Kidney capillary endothelial cell (primary cell): ENCODE results near the gene FUT7.

Source experiments
- DNase-seq: peaks from one replicate; pipeline ENCODE4 v3.0.0-alpha.2; 2018; ENCODE audit warnings: low spot score

FUT7 gene, protein sequence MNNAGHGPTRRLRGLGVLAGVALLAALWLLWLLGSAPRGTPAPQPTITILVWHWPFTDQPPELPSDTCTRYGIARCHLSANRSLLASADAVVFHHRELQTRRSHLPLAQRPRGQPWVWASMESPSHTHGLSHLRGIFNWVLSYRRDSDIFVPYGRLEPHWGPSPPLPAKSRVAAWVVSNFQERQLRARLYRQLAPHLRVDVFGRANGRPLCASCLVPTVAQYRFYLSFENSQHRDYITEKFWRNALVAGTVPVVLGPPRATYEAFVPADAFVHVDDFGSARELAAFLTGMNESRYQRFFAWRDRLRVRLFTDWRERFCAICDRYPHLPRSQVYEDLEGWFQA

DNA sequence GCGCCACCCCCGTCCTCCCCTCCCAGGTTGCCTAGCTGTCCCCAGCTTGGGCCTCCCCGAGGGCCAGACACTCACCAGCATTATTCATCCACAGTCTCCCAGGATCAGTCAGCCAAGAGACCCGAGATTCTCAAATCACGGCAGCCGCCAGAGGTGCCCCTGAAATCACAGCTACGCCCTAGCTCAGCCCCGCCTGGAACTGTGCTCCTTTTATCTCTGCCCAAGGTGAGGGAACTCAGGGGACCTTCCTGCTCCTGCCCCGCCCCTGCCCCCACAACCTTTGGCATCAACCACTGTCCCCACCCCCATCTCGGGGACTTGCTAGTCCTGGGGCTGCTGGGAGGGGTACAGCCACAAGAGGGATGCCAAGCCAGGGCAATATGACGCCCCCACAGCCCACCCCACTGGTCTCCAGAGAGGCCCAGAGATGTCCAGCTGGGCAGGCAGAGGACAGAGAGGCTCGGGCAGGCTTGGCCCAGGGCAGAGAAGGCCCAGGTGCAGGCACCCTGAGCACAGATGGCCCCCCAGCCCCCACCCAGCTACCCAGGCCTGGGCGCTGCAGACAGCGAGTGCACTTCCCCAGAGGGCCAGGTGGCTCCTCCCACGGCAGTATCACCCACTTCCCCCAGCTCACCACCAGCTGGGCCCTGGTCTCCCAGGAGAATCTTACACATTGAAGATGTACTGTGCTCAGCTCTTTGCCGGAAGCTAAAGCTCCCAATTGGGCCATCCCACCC is at the start of gene FUT7:
FUT7 (minus strand) TSS at position 185 of the 737 bp plus-strand sequence; CDS start at position 88, 97 bp downstream.
- no peak for DNase-seq

DNA sequence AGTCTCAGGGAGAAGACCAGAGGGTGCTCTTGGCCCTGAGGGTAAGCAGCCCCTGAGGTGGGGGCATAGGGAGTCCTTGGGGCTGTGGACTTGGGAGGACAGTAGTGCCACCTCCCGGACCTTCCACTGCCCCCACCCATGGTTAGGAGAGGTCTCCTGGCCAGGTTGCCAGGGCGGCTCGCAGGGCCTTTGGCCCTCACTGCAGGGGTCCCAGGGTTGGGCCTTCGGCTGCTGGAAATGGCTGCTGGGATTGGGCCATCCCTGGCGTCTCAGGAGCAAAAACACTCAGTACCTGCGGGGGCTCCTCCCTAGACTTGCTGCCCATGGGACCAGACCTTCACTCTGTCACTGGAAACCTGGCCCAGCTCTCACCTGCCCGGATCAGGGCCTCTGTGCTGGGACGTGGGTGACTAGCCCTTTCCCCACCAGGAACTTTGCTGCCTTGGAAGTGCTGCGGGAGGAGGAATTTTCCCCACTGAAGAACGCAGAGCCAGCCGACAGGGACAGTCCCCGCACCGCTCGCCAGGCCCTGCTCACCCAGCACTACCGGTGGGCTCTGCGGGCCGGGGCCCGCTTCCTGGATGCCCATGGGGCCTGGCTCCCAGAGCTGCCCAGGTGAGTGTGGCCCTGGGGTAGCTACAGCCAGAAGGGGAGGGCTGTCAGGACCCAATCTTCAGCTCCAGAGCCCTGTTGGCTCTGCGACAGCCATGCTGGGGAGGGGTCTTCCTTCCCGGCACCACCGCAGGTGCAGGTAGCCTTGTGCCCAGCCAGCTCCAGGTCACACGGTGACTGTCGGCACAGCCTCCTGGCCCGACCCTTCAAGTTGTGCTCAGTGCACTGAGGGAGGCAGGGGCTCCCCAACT is 48.6 kb upstream of the FUT7 start:
- DNase-seq, result no peak

DNA sequence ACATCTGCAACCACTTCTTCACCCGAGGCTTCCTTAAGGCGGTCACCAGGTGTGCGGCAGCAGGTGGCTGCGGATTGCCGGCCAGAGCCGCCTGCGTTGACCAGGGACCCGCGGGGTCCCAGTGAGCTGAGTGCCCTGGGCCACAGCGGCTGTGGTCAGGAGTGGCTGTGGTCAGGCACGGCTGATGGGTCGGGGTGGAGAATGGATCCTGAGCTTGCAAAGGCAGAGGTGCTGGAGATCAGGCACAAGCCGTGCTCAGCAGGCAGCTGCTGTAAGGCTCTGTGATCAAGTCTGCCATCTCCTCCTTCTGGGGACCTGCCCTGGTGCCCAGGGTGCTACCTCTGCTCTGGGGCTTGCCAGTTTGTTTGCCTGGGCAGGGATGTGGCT is 47.5 kb upstream of the FUT7 start:
- DNase-seq, result no peak

DNA sequence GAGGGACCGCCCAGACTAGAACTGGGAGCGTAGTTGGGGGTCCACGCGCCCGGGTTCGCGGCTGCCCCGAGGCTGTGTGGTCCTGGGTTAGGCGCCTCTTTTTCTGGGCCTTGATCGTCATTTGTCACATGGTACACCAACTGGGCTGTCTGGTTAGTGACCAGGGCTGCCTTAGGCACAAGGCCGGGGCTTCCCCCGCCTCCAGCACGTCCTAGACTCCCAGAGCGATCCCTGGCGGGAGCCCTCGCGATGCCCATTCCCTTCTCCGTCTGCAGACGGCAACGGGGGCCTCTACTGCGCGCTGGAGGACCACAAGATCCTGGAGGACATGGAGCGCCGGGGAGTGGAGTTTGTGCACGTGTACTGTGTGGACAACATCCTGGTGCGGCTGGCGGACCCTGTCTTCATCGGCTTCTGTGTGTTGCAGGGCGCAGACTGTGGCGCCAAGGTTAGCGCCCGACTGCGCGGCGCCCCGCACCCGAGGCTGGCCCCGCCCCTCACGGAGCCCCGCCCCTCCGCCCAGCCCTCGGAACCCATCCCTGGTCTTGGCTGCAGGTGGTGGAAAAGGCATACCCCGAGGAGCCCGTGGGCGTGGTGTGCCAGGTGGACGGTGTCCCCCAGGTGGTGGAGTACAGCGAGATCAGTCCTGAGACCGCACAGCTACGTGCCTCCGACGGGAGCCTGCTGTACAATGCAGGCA is 47.0 kb upstream of the FUT7 start:
- DNase-seq, result no peak

DNA sequence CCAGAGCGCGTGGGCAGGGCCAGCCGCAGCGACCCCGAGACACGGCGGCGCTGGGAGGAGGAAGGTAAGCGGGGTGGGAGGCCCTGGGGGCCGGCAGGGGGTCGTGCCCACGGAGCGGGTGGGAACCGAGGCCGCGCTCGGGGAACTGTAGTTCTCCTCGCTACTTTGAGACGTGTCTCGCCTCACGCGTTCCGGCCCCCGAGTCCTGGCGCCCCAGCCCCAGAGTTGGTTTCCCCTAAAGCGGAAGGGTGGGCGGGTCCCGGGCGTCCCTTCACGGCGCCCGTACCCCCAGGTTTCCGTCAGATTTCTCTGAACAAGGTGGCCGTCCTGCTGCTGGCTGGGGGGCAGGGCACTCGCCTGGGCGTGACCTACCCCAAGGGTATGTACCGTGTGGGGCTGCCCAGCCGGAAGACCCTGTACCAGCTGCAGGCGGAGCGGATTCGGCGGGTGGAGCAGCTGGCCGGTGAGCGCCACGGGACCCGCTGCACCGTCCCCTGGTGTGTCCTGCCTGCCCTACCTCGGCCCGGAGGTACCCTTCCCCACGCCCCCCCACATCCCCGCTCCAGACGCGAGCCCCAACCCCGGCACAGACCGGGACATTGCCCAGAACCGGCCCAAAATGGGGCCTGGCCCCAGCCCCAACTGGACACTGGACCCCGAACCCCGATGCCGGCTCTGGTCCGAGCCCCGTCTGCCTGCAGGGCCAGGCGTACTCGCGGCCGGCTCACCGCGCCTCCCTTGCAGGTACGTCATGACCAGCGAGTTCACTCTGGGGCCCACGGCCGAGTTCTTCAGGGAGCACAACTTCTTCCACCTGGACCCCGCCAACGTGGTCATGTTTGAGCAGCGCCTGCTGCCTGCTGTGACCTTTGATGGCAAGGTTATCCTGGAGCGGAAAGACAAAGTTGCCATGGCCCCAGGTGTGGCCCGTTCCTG is 46.1 kb upstream of the FUT7 start:
- DNase-seq, result no peak

DNA sequence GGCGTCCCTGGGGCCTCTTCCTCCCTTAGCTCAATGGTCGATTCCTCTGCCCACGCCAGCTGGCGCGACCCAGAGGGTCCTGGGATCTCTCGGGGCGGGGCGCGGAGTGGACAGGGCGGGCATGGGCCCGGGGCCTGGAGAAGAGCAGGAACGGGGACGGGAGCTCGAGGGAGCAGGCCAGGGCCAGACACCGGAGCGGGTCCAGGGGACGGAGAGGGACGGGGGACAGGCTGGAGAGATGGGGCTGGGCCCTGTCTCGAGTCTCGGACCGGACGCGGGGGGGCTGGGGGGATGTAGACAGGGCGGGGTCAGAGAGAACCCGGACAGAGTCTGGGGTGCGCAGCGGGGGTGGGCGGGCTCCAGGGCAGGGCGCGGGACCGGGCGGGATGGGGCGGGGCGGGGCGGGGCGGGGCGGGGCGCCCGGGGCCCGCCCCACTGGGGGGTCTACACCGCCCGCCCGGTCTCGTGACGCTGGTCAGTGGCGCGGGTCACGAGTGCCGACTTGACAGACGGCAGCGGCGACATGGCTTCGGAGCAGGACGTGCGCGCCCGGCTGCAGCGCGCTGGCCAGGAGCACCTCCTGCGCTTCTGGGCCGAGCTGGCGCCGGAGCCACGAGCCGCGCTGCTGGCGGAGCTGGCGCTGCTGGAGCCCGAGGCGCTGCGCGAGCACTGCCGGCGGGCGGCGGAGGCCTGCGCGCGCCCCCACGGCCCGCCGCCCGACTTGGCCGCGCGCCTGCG is 45.3 kb upstream of the FUT7 start, which contains the start of gene UAP1L1:
UAP1L1 (plus strand) TSS at position 508 of the 738 bp plus-strand sequence; CDS start at position 524, 16 bp downstream.
- DNase-seq, result no peak

DNA sequence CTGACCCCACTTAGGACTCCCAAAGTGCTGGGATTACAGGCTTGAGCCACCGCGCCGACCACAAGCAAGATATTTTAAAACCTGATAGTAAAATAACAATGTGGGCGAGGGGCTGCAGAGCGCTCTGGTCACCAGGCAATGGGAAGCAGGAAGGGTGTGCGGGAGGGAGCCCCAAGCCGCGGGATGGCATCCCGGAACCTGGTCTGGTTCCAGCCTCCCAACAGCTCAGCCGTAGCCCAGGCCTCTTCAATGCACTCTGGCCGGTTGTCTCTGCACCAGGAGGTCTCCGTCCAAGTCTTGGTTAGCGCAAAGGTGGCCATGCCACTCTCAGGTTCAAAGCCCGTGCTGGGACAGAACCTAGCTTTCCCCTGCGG is 44.7 kb upstream of the FUT7 start:
- no peak for DNase-seq

DNA sequence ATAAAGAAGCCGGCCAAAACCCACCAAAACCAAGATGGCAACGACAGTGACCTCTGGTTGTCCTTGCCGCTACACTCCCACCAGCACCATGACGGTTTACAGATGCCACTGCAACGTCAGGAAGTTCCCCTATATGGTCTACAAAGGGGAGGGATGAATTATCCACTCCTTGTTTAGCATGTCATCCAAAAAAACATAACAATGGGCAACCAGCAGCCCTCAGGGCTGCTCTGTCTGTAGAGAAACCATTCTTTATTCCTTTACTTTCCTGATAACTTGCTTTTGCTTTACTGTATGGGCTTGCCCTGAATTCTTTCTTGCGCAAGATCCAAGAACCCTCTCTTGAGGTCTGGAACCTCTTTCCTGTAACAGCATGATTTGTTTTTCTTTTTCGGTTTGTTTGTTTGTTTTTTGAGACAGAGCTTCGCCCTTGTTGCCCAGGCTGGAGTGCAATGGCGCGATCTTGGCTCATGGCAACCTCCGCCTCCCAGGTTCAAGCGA is 43.4 kb upstream of the FUT7 start:
- no peak for DNase-seq

DNA sequence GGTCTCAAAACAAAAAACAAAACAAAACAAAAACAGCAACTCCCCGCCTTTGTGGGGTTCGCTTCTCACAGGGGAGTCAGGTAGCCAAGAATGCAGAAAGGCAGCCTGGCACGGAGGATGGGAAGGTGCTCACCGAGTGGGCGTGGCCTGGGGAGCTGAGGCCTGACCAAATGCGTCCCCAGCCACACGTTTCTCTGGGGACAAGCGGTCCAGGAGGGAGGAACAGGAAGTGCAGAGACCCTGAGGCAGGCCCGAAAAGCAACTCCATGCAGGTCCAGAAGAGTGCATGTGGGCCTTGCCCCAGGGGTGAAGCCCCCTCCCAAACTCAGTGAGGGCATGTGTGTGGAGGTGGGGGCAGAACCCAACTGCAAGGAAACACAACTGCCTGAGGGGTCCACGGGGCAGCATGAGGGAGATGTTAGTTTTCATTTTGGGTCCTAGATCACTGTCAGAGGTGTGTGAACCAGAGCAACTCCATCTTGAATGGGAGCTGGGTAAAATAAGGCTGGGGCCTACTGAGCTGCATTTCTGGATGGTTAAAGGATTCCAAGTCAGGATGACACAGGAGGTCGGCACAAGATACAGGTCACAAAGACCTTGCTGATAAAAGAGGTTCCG is 42.9 kb upstream of the FUT7 start:
- no peak for DNase-seq

DNA sequence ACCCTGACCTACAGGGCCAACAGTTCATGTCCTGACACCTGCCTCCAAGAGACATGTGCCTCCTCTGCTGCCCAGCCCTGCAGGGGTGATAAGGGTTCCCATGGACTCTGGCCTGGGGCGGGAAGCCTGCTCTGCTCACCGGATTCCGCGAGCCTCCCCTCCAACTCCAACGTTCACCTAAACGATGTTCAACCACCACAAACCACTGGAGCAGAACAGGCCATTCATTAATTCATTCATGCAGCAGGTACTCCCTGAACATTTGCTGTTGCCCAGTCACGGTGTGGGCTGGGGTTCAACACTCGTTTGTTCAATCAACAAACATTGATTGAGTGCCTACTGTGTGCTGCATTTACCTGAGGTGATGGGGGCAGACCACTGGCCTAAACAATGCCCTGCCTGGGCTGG is 42.1 kb upstream of the FUT7 start:
- no peak for DNase-seq

DNA sequence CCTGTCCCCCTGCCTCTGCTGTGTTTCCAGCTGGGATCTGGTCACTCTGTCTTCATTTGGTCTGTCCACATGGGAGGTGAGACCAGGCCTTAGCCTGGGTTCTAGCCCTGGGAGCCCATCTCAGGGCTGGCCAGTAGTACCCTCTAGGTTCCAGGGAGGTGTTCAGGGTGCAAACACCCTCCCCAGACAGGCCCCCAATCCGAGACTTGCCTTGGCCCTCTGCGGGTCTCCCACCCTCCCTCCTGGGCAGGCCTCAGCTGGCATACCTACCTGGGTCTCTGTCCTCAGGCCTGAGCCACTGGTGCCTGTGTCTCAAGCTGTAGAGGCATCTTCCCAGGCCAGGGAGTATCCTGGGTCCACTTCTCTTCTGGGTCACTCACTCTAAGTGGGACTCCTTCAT is 39.4 kb upstream of the FUT7 start:
- no peak for DNase-seq

DNA sequence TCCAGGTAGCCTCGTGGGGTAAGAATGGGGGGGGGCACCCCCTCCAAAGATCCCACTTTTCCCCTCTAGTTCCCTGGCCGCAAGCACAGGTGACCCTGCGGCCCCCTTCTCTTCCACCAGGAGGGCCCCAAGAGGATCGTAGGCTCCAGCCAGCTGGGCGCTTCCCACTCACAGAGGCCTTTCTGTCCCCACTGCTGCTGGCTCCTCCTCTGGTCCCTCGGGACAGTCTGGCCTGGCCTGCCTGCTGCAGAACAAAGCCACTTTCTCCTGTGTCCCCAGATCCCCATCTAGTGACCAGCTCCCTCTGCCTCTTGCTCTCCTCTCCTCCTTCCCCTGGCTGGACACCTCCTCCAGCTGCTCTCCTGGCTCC is 39.0 kb upstream of the FUT7 start:
- no peak for DNase-seq

DNA sequence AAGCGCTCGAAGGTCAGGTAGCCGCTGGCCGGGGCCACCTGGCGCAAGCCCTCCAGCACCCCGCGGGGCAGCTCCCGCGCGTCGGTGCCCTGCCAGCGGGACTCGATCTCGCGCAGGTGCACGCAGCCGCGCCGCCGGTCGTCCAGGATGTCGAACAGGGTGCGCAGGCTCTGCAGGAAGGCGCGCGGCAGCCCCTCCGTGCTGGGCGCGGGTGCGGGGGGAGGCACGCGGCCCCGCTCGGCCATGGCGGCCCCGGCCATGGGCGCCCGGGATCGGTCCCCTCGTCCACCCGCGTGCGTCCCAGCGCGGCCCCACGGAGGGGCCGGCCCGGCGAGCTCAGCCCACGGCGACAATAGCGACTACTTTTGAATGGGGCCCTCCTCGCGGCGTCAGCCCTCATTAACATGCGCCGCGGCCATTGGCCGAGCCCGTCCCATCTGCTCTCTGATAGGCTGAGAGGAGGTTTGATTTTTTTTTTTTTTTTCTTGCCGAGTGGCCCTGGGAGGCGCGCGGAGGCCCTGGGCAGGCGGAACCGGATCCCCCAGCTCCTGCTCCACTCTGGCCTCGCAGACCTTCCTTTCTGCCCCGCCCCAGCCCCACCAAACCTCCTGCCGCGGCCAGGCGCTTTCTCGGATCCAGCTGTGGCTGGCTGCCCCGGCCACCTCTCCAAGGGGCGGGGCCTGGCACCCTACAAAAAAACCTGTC is 38.5 kb upstream of the FUT7 start, which contains the start of gene SAPCD2:
SAPCD2 (minus strand) TSS at position 357 of the 705 bp plus-strand sequence; CDS start at position 260, 97 bp downstream.
- DNase-seq, result peak; percentile 84

DNA sequence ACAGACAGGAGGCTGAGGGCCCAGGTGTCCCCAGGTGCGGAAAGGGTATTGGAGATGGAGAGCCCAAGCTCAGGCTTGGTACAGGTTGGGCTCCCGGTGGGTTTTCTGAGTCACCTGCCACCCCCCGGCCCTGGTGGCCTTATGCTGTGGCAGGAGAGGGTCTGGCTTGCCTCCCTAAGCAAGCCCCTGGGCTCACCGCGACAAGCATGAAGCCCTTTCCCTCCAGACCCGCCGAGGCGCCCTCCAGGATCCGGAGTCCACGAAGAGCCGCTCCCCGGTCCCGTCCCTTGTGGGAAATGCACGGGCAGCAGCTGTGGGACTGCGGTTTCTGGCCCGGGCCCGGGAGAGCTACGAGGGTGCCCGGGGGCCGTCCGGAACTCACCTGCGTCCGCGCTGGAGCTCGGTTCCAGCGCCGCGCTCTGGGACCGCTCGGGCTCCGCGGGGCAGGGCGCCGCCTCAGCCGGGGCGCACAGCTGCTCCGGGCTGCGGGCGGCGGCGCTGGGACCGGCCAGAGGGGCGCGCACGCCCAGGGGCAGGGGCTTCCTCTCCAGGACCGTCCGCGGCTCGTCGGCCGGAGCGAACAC is 37.7 kb upstream of the FUT7 start:
- DNase-seq, result no peak

DNA sequence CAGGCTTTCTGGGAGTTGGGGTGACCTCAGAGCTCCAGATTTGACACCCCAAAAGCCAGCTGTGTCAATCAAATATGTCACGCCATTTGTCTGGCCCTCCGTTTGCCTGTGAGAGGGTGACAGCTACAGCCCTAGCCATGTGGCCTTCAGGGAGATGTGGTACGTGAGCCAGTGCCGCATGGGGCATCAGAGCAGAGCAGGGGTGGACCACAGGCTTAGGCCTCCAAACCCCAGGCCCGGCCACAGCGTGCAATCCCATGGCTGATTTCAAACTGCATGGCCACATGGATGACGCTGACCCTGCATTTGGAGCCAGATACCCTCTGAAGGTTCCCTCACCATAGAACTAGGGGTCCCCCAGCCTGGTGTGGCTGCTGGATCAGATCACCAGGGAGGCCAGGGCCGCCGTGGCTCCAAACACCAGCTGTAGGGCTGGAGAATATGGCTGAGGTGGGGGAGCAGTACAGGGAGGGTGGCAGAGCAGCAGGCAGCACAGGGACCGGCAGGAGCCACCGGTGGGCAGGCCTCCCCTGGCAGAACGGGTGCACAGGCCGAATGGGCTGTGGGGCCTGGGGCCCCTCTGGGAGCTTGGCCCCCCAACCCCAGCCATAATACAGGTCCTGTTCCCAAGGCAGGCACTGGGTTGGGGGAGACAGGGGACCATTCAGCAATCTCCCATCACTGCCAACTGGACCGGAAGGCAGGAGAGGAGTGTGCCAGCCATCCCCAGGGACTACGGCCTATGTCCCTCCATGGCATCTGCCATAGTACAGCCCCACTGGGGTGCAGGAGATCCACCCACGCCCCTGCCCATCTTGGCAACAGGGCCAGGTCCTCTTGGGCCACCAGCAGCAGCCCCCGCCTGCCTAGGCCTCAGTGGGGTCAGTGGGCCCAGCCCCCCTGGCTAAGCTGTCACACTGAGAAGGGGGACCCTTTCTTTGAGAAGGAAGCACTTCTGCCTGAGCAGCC is 36.9 kb upstream of the FUT7 start:
- DNase-seq, result no peak

DNA sequence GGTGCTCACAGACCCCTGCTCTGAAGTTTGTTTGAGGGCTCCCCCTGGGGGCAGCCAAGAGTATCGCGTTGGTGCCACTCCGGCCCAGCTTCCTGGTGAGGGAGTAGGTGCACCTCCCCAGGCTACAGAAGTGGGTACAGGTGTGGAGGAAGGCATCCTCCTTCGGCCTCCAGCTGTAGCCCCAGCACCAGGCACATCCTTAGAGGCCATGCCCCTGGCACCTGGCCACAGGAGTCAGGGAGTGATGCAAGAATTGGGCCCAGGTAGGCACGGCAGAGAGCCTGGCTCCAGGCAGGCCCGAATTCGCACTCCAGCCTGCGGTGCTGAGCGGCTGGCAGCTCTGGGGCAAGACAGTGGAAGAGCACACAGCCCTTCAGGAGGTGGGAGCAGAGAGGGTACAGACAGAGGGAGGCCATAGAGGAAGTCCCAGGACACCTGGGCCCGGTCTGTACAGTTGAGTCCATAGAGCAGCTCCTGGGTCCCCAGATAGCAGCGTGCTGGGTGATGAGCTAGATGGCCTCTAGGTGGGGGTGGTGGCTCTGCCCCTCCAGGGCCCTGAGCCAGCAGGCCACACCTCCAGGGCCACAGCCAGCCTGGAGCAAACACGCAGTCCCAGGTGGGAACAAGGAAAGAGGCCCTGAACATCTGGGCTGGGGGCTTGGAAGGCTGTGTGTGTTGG is 36.1 kb upstream of the FUT7 start:
- DNase-seq, result peak; percentile 69
